K562 (cell line): ENCODE data around the gene AAR2. TPM values are rescaled to one million over a fixed set of nuclear protein-coding genes. Genes with fewer than 3 reads are reported as not detected.

Experiments
- ATAC-seq: fragments of 200-7000 bp; cut with Tn5 transposase; 3 replicates; pipeline ENCODE4 v1.9.1; 2020; ENCODE audit warnings: moderate library complexity
- BruUV-seq: library from RNA; stranded (reverse); fragments of 400-500 nt; replicated peaks from 2 replicates; lab custom pipeline; 2021; lab: Mats Ljungman, UMichigan
- CTCF ChIA-PET: fragments of 300-600 bp; formaldehyde crosslinking; extraction: SDS; loops from one replicate; lab custom pipeline; 2021; ENCODE audit warnings: low intra/inter-chr PET ratio; lab: Yijun Ruan, JAX
- POLR2A ChIA-PET: fragments of 300-600, 350-650 bp; sonication (Branson Sonifier 250); formaldehyde crosslinking; extraction: SDS; loops from one replicate; lab custom pipeline; 2021; ENCODE audit warnings: antibody characterized with exemption, inconsistent platforms; lab: Yijun Ruan, JAX
- DNase-seq, 4 experiments: peaks; one replicate each; pipeline versions ENCODE4 v3.0.0 to v3.0.0-alpha.2; 2011 to 2018; ENCODE audit warnings: low spot score in 3 of 4, mixed read lengths in 3 of 4; ENCODE audit errors: extremely low read depth in 1 of 4
- FAIRE-seq: peaks from 2 replicates; lab custom pipeline; 2011; peaks lifted over from hg19 to GRCh38; lab: Jason Lieb, UNC
- H2AFZ ChIP-seq: 2 replicates; pipeline ENCODE4 v1.6.0; 2011; ENCODE audit warnings: low read depth, low read length, control low read depth, inconsistent platforms
- H3K27ac ChIP-seq: fragments of 200-600 bp; 3 replicates; pipeline ENCODE4 v1.8.0; 2011; ENCODE audit warnings: low read depth, mild to moderate bottlenecking, control low read depth, inconsistent platforms, low read length, moderate library complexity, mixed read lengths; ENCODE audit errors: extremely low read depth
- H3K27me3 ChIP-seq, 2 experiments: fragments of 300-600 bp in 1 of 2; 2 replicates in 1 of 2; 3 replicates in 1 of 2; pipeline versions ENCODE4 v1.6.0 to v1.8.0; 2011; ENCODE audit warnings: inconsistent platforms in 2 of 2, low read length in 2 of 2, mild to moderate bottlenecking in 1 of 2, mixed read lengths in 1 of 2, moderate library complexity in 1 of 2; ENCODE audit not compliant: control insufficient read depth in 2 of 2, insufficient read depth in 2 of 2
- H3K36me3 ChIP-seq: fragments of 300-600 bp; 3 replicates; pipeline ENCODE4 v1.8.0; 2011; ENCODE audit warnings: mild to moderate bottlenecking, low read length, inconsistent platforms; ENCODE audit not compliant: control insufficient read depth, insufficient read depth
- H3K4me1 ChIP-seq, 2 experiments: fragments of 200-600 bp in 1 of 2; replicated peaks in 1 of 2; 2 replicates in 1 of 2; 3 replicates in 1 of 2; pipeline versions ENCODE4 v1.5.1 to v1.8.0; 2011; ENCODE audit warnings: inconsistent platforms in 2 of 2, low read length in 2 of 2, mild to moderate bottlenecking in 1 of 2, mixed read lengths in 1 of 2, moderate library complexity in 1 of 2; ENCODE audit not compliant: control insufficient read depth in 2 of 2, insufficient read depth in 2 of 2
- H3K4me2 ChIP-seq: 2 replicates; pipeline ENCODE4 v1.6.1; 2011; ENCODE audit warnings: low read length, control low read depth, inconsistent platforms, mixed read lengths; ENCODE audit not compliant: insufficient read depth
- H3K4me3 ChIP-seq: fragments of 200-600 bp; sonication (generic), shearing (Covaris generic); 2 replicates; pipeline ENCODE4 v1.5.1; 2016; ENCODE audit warnings: control low read depth, inconsistent platforms
- H3K79me2 ChIP-seq: fragments of 200-600 bp; 3 replicates; pipeline ENCODE4 v1.8.0; 2011; ENCODE audit warnings: low read length, inconsistent platforms; ENCODE audit not compliant: control insufficient read depth, insufficient read depth
- H3K9ac ChIP-seq, 2 experiments: 2 replicates each; pipeline versions ENCODE4 v1.6.0 to v1.6.1; 2011; ENCODE audit warnings: low read depth in 2 of 2, low read length in 2 of 2, control low read depth in 1 of 2, inconsistent platforms in 1 of 2, mild to moderate bottlenecking in 1 of 2, mixed read lengths in 1 of 2; ENCODE audit not compliant: insufficient read depth in 1 of 2
- H3K9me1 ChIP-seq: one replicate; pipeline ENCODE4 v1.6.0; 2011; ENCODE audit warnings: inconsistent platforms, mild to moderate bottlenecking, low read length, moderate library complexity; ENCODE audit not compliant: control insufficient read depth, insufficient read depth
- H3K9me3 ChIP-seq: replicated peaks from 2 replicates; pipeline ENCODE4 v1.5.1; 2011; ENCODE audit warnings: low read depth, low read length, inconsistent platforms; ENCODE audit not compliant: control insufficient read depth, insufficient read depth
- H4K20me1 ChIP-seq: replicated peaks from 2 replicates; pipeline ENCODE4 v1.6.1; 2011; ENCODE audit warnings: low read length, inconsistent platforms, mixed read lengths; ENCODE audit not compliant: control insufficient read depth, insufficient read depth
- XRCC3 ChIP-seq: fragments of 450-650 bp; IDR thresholded peaks from 2 replicates; pipeline ENCODE4 v1.6.1; 2017; ENCODE audit warnings: mild to moderate bottlenecking, moderate library complexity
- WGBS: fragments of 100-300 bp; shearing (Covaris generic); methylation state at CpG from one replicate; pipeline ENCODE4 v1.1.6; 2016; ENCODE audit warnings: low coverage, mixed read lengths; ENCODE audit not compliant: insufficient coverage; ENCODE audit errors: missing lambda C conversion rate; 5-methylcytosine and 5-hydroxymethylcytosine counted together
- in situ Hi-C: fragments of 300-500 bp; cut with MboI; formaldehyde crosslinking; loops from 4 replicates; pipeline ENCODE4 v1.15.0; 2018; ENCODE audit warnings: inconsistent platforms, mixed read lengths
- intact Hi-C: fragments of 100-400 bp; cut with micrococcal nuclease; formaldehyde crosslinking; loops from 2 replicates; pipeline ENCODE4 v1.14.2; 2022
- polyA plus RNA-seq, 8 experiments: library from polyadenylated mRNA; depleted of rRNA in 4 of 8; stranded (reverse) in 5 of 8; unstranded in 3 of 8; fragments of >200 nt; fragmentation: Nextera tagmentation in 2 of 8; fragmentation: Illumina TruSeq in 1 of 8; extraction: Ambion mirVana in 2 of 8; extraction: Trizol in 1 of 8; gene quantifications; 2 replicates each; pipeline versions ENCODE4 v1.2.1 to v1.2.3, GENCODE V29; 2011 to 2014; ENCODE audit warnings: inconsistent platforms in 1 of 8, missing spikeins in 1 of 8
- total RNA-seq, 7 experiments: library from RNA; depleted of rRNA in 6 of 7; stranded (reverse); fragments of >200 nt in 6 of 7; fragmentation: Illumina TruSeq in 2 of 7; extraction: Trizol in 2 of 7; gene quantifications; 2 replicates each; pipeline versions ENCODE4 v1.2.1 to v1.2.3, GENCODE V29; 2011 to 2021; ENCODE audit warnings: low replicate concordance in 1 of 7
- TF ChIP-seq, protein P1 (sequence below): fragments of 250-450 bp; sonication (Bioruptor Pico); IDR thresholded peaks from 2 replicates; pipeline ENCODE4 v1.5.0; 2021; ENCODE audit warnings: mild to moderate bottlenecking, borderline replicate concordance
- TF ChIP-seq, protein P2 (sequence below): fragments of 450-650 bp; IDR thresholded peaks from 2 replicates; pipeline ENCODE4 v1.6.1; 2018; ENCODE audit not compliant: partially characterized antibody

Gene AAR2
- total and polyA plus RNA-seq, 9 of the 15 experiments (the other 6 are each of a cell fraction or from before 2014, with no cell fraction given), result 6.5 to 36.2 (median 24.7) TPM

DNA sequence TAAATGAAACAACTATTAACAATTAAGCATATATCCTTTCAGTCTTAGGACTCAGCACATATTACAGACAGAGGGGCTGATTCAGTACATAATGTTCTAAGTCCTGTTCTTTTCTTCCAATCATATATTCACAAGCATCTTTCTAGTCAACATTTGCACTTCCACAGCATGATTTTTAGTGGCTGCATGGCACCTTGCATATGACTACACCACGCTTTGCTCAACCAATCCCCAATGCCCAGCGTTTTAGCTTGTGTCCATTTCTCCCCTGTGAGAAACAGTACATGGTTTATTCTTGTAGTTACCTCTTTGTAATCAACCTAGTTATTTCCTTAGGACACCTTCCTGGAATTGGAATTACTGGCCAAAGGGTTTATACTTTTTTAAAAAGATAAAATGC lies 33.2 kb downstream of the AAR2 start:
- no peak overlapping the region for H3K4me2 ChIP-seq
- ATAC-seq (no peak), DNase-seq (no peak), FAIRE-seq (no peak)
- no peak overlapping the region for H2AFZ ChIP-seq
- TF ChIP-seq XRCC3, result no peak
- TF ChIP-seq, protein P1, sequence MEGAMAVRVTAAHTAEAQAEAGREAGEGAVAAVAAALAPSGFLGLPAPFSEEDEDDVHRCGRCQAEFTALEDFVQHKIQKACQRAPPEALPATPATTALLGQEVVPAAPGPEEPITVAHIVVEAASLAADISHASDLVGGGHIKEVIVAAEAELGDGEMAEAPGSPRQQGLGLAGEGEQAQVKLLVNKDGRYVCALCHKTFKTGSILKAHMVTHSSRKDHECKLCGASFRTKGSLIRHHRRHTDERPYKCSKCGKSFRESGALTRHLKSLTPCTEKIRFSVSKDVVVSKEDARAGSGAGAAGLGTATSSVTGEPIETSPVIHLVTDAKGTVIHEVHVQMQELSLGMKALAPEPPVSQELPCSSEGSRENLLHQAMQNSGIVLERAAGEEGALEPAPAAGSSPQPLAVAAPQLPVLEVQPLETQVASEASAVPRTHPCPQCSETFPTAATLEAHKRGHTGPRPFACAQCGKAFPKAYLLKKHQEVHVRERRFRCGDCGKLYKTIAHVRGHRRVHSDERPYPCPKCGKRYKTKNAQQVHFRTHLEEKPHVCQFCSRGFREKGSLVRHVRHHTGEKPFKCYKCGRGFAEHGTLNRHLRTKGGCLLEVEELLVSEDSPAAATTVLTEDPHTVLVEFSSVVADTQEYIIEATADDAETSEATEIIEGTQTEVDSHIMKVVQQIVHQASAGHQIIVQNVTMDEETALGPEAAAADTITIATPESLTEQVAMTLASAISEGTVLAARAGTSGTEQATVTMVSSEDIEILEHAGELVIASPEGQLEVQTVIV (CRISPR knock-in tag), result no peak
- TF ChIP-seq, protein P2, sequence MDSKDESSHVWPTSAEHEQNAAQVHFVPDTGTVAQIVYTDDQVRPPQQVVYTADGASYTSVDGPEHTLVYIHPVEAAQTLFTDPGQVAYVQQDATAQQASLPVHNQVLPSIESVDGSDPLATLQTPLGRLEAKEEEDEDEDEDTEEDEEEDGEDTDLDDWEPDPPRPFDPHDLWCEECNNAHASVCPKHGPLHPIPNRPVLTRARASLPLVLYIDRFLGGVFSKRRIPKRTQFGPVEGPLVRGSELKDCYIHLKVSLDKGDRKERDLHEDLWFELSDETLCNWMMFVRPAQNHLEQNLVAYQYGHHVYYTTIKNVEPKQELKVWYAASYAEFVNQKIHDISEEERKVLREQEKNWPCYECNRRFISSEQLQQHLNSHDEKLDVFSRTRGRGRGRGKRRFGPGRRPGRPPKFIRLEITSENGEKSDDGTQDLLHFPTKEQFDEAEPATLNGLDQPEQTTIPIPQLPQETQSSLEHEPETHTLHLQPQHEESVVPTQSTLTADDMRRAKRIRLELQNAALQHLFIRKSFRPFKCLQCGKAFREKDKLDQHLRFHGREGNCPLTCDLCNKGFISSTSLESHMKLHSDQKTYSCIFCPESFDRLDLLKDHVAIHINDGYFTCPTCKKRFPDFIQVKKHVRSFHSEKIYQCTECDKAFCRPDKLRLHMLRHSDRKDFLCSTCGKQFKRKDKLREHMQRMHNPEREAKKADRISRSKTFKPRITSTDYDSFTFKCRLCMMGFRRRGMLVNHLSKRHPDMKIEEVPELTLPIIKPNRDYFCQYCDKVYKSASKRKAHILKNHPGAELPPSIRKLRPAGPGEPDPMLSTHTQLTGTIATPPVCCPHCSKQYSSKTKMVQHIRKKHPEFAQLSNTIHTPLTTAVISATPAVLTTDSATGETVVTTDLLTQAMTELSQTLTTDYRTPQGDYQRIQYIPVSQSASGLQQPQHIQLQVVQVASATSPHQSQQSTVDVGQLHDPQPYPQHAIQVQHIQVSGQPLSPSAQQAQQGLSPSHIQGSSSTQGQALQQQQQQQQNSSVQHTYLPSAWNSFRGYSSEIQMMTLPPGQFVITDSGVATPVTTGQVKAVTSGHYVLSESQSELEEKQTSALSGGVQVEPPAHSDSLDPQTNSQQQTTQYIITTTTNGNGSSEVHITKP, result peak; percentile 62
- peaks cover 47 to 79% of the 10 kb centered on the region in 2 experiments for H3K27me3 ChIP-seq
- no peaks in the 10 kb centered on the region for H3K9me1 ChIP-seq
- intact Hi-C loops, result no loop called here
- no peak overlapping the region for H3K4me3 ChIP-seq
- H3K79me2 ChIP-seq, result no peaks in the 10 kb centered on the region
- 0% methylated on average over 2 of the region's 2 CpGs for whole genome bisulfite sequencing
- in situ Hi-C loops, result no loop called here
- POLR2A ChIA-PET, result interaction anchor here (0.6 kb wide), 1 partner anchor 442 kb away, joined by 3 read pairs; no protein-coding TSS in a partner anchor
- peaks cover 24% of the 10 kb centered on the region; the same call in 1 of the 2 replicates for H4K20me1 ChIP-seq
- no peak overlapping the region for H3K9ac ChIP-seq
- no peaks in the 10 kb centered on the region for H3K9me3 ChIP-seq
- peaks cover 0 to 11% of the 10 kb centered on the region in 2 experiments; a peak in 2 of 5 replicates for H3K4me1 ChIP-seq
- no peak overlapping the region for H3K27ac ChIP-seq
- no peaks in the 10 kb centered on the region for H3K36me3 ChIP-seq
- BruUV-seq, result no TSS peak
- CTCF ChIA-PET, result no interaction called here
